ELR (cell line): ENCODE data around the gene RGS13.

Experiments used
- DNase-seq: peaks from one replicate; pipeline ENCODE4 v3.0.0-alpha.2; 2015; ENCODE audit warnings: low read depth

The RGS13 gene, protein sequence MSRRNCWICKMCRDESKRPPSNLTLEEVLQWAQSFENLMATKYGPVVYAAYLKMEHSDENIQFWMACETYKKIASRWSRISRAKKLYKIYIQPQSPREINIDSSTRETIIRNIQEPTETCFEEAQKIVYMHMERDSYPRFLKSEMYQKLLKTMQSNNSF

GRCh38 chr1:192635939-192636338 lies at the start of gene RGS13:
Gene RGS13, plus strand, starts transcription at chr1:192636147. Its CDS starts 8,188 bp downstream, at chr1:192644335.
- no peak for DNase-seq

DNA sequence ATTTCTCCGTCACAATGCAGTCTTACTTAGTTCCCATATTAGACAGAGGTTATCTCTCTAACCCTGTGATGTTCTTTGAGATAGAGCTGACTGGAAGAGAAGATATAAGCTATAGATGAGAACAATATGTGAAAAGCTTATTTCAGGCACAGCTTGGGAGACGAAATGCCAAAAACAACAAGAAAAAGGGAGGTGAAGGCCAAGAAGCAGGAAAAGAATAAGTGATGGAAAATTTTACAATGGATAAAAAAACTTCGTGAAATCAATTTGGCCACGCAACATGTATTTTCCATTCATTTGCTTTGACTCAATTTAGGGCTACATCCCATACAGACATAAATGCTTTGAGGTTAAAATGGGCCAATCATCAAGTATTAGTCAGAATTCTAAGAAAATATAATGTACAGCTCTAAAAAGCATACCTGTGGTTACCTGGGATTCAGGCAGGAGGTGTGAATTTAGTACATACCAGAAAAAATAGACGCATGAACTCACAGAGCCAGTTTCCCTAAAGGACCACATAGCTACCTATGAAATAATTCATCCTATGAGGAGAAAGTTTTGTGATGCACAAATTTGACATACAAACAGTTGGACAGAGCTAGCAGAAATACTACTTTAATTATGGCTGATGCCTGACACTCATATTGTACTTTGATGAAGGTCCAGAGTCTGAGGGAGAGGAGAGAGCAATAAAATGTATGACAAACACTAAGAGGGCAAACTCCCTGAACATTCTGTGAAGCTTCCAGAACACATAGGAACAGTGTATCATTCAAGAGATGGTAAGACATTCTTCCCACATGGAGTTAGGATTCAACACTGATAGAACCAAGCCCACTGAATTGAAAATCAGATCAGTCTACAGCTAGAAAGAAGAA lies 48.3 kb upstream of the RGS13 start:
- DNase-seq: no peak

GRCh38 chr1:192588546-192588945 lies 47.4 kb upstream of the RGS13 start:
- DNase-seq: peak; percentile 37

DNA sequence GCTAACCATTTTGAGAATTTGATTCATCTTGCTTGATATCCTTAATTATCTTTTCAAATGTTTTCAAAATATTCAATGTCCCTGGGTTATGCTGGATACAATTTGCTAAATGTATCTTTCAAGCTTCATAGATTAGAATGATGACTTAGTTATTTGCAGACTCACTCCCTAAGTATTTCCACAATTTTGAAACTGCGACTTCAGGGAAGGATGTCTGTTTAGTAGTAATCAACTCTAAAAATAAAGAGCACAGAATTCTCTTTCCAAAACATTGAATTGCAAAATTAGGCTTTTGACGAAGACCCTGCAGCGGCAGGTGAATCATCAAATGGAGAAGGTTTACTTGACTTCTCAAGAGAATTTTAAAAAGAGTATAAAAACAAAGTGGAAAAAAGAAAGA lies 46.1 kb upstream of the RGS13 start:
- DNase-seq: peak; percentile 15

DNA sequence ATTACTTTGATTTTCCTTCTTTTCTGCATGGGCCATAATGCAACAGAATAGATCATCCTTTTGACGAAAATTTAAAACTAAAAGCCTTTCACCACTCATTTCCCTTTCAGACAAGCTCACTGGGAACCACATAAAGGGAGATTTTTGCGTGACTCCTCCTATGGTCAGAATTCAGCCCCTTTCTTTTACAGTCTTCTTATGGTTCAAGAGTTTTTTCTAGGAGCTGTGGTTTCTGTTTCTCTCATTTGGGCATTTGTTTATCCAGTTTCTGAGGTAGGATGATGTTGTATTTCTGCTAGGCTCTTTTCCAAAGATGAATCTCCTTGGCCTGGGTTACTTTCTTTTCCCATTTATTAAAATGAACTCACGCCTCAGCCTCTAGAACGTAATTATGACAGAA lies 43.4 kb upstream of the RGS13 start:
- no peak for DNase-seq

- peak; percentile 9 for DNase-seq
These were observed 42.8 kb upstream of the RGS13 start for GRCh38 chr1:192592981-192593708.

DNA sequence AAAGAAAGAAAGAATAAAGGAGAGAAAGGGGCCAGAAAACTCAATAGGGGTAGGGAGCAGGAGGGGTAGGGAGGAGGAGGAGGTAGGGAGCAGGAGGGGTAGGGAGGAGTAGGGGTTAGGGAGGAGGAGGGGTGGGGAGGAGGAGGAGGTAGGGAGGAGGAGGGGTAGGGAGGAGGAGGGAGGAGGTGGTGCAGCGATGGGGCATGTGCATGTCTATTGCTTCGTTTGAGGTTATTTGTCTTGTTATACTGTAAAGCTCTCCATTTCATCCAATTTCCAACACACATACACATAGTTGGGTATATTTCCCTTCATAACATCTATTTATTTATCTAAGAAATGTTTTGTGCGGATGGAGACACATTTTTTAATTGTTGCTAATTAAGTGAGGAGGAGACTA lies 40.6 kb upstream of the RGS13 start:
- no peak for DNase-seq

DNA sequence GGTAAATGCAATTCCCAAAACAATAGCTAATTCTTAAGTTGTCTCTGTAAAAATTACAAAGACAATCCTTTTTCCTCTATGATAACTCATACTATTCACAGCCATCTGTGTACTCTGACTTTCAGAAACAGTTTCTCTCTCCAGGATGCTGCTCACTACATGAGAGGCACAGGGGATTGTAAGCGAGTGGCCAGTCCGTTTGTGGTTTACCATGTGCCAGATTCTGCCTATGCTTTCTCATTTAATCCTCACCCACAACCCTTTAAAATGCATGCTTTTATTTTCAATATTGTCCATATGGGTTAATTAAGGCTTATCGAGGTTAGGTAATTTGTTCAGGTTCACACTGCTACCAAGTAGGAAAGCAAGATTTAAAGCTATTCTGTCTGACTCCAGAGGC lies 37.4 kb upstream of the RGS13 start:
- no peak for DNase-seq

DNA sequence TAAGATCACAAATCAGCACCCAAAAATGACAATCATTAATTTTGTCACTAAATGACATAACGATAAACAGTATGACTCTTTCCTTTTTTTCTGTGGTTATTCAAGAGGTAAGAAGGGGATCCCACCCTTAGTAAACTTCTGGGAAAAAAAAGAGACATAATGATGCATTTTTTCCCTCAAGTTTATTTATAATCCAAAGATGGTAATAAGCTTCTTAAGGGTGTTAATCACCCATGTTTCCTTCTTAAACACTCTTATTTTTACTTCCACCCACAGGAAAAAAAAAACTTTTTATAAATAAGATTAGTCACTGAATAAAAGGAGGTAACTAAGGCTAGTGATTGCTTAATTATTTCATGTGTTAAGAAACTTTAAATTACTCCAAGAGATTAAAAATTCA lies 35.7 kb upstream of the RGS13 start:
- no peak for DNase-seq

DNA sequence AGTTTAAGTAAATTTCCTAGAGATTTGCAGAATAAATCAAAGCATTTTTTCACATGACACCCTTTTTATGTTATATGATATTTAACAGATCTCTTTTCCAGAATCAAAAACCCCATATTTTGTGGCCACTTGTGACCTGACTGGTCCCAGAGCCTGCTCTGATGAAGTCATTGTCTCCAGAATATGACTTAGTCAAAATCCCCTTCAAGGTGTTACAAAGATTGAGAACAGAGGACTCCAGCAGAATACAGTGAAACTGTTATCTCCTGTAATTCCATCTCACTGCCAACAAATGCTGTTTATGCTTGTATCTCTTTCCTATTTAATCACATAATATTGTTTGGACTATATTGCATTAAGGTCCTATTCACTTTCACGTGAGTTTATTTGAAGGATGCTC lies 34.8 kb upstream of the RGS13 start:
- DNase-seq: no peak

DNA sequence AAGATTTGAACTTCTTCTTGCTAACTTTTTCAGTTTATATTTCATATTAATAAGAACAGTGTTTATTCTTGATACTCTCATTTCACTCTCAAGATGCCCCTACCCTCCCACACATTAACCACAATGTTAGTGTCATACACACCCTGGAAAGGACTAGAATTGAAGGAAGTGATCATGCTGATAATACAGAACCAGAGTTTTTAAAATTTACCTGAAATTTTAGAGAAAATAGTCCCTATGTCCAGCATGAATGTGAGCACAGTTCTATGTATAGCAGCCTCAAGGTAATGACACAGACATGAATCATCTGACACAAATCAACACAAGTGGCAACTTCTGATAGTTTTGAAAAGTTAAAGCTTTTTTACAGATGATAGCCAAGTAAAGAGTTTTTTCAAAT lies 34.4 kb upstream of the RGS13 start:
- DNase-seq: peak; percentile 51

GRCh38 chr1:192602757-192603156 lies 33.2 kb upstream of the RGS13 start:
- DNase-seq: no peak

DNA sequence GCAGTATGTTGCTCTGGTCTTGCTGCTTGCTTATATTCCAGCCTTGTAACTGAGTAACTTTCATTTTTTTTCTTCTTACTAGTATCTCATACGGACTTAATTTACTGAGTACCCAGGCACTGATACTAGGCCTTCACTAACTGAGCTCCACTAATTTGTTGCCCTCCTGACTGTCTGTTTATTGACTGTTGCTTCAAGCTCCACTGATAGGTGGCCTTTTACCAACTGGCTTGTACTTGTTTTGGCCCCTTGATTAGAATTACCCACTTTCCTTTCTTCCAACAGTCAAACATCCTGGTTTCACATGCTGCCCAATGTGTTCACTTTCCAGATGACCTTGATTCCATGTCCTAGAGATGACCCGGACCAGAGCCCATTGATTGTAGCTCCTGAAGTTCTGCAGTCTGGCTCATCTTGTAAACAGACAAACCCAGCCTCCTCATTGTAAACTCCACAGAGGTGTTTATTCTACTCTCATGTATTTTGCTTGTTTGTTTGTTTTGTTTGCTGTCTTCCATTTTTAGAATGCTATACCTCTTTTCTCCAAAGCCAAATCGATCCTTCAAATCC lies 32.6 kb upstream of the RGS13 start:
- DNase-seq: no peak

DNA sequence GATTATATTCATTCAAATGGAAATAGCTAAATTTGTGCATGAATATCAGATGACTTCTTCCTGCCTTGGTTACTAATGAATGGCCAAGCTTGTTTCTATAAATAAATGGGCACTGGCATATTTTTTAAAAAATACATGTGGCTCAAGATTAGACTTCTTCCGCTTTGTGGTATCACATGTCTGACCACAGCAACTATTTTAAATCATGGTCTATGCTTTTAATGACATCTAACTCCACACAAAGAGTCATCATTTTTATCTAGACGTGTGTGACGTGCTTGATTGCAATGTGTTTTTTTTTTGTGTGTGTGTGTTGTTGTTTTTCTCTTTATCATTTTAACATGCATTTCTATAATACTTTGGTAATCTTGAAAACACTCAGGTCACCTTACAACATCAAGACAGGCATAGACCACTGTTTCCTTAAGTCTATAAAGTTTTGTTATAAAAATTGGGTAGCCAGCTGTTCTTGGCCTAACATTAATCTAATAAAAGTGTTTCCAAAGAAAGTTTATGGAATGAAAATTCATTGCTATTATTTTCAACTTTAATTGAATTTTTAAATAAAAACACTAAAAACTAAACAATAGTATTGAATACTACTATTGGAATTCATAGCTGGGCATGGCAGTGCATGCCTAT lies 30.8 kb upstream of the RGS13 start:
- DNase-seq: no peak

DNA sequence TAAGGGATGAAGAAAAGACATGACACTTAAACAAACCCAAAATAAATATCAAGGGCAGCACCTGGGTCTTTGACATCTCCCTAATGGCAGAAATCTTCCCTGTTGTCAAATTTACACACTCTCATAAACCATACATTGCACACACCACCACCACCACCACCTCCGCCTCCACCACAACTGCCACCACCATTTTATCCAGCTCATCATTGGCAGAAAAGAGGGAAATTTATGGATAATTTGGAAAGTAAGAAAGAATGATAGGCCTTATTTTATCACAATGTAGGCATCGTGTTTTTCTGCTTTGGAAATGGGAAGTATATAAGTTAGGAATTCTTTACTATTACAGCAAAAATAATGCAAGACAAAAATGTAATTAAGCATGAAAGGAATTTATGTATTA lies 27.3 kb upstream of the RGS13 start:
- DNase-seq: no peak

DNA sequence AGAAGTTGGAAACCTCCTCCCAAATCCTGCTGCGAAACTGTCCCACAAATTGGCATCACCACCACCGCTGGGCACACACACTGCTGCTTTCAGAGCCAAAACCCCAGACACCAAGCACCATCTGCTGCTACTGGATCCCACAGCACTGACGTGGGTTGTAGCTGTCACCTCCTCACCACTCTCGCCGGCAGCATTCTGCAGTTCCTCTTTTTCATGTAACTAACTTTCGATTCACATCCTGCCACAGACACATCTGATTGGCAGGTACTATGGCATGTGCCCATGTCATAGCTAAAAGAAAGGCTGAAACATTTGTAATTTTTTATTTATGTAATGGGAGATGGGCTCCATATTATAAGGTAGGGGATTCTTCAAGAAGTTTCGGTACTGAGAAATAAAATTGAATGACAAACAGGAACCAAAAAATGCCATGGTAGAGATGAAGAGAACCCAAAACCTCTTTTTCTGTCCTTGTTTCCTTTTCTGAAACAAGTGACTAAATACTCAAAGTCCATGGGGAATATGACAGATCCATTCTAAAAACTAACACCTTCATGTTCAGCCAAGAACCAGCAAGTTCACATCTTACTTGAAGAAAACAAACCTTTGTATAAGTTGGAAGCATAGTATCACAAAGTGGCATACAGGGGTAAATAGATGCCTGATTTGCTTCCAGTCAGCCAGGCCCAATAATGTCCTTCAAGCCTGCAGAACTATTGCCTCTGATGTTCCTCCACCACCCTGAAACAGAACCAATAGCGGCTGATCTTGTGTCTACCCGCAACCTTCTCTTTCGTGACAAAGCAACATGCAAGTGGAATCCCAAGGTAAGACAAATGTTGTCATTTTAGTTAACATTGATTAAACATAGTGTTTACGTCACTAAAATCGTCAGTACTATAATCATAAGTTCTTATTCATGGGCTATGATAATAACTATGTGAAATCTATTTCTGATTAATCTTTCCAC lies 26.6 kb upstream of the RGS13 start:
- no peak for DNase-seq

DNA sequence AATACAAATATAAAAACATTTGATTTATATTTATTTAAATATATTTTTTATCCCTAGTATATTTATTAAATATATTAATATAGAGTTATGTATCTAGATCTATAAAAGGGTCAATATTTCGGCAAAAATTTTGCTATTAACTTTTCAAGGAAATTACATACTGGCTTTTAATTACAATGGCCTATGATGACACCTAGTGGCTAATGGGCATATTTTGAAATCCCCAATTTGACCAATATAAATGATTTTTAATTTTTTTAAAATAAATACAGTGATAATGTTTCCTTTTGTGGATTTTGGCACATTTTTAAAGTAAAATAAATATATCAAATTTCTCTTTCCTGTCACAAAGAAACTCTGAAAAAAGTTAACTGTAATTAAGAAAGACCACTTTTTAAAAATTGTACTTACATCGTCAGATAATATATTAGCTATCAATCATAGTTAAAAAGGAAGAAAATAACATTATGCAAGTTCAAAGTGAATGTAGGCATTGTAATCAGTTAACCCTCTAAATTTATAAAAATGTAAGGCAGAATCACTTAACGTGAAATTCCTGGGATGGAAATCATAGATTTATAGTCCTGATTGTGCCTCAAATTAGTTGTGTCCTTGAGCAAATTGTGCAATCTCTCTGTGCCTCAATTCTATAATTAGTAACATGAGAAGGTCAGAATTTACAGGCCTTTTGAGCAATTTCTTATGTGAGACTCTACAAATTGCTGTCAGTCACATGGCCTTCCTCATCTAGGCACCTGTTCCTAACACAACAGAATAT lies 25.6 kb upstream of the RGS13 start:
- peak; percentile 57 for DNase-seq

DNA sequence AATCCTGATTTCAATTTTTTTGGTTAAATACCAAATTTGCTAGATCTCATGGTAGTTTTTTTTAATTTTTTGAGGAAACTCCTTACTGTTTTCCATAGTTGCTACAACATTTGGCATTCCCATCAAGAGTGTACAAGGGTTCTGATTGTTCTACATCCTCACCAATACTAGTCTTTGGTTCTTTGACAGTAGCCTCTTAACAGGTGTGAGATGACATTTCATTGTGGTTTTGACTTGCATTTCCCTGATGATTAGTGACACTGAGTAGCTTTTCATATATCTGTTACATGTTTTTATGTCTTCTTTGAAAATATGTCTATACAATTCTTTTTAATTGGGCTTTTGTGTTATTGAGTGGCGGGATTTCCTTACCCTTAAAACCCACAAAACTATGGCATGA lies 20.9 kb upstream of the RGS13 start:
- no peak for DNase-seq

DNA sequence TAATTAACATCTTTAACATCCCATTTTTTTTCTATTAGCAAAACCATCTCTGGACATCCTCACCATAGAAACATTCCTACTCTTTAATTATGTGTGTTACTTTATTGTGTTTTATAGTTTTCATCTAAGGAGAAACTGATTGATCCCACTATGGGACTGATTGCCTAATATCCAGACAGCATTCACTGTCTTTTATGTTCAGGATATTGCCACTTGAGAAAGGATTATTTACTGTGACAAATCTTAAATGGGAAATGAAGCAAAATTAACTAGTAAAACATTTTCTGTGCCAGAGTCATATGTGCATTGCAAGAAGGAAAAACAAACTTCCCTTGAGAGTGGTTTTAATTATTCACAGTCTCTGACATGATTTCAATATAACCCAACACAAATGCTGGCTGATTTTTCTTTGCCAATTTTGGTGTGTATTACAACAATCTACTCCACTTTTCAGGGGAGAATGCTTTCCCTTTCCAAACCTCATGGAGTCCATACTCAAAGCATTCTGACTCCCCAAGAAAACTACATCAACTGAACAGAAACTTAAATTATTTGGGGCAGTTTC lies 15.8 kb upstream of the RGS13 start:
- no peak for DNase-seq
